Neural crest cell (in vitro differentiated cells): Measurements from ENCODE around the gene CFAP61. TPM values are rescaled to one million over a fixed set of nuclear protein-coding genes. Genes with fewer than 3 reads are reported as not detected.

Experiments
- DNase-seq: peaks from one replicate; pipeline ENCODE4 v3.0.0; 2021; ENCODE audit warnings: low read depth, mixed read lengths, low spot score
- H3K27ac Mint-ChIP-seq: one replicate; pipeline ENCODE4 v1.8.0; 2021; ENCODE audit warnings: mild to moderate bottlenecking, mixed read lengths; ENCODE audit not compliant: unreplicated experiment
- H3K27me3 Mint-ChIP-seq: 2 replicates; pipeline ENCODE4 v1.8.0; 2021; ENCODE audit warnings: low read depth, mild to moderate bottlenecking, mixed read lengths
- H3K36me3 Mint-ChIP-seq: 2 replicates; pipeline ENCODE4 v1.8.0; 2021; ENCODE audit warnings: low read depth, mild to moderate bottlenecking, mixed read lengths
- H3K4me1 Mint-ChIP-seq: 2 replicates; pipeline ENCODE4 v1.8.0; 2021; ENCODE audit warnings: mixed read lengths
- H3K4me3 Mint-ChIP-seq: one replicate; pipeline ENCODE4 v1.8.0; 2021; ENCODE audit warnings: mild to moderate bottlenecking, mixed read lengths
- H3K9me3 Mint-ChIP-seq: 2 replicates; pipeline ENCODE4 v1.8.0; 2021; ENCODE audit warnings: mixed read lengths
- total RNA-seq: library from RNA; stranded (reverse); gene quantifications from 2 replicates; pipeline ENCODE4 v1.2.1, GENCODE V29; 2021
- TF ChIP-seq, protein P1 (sequence below): fragments of 200-600 bp; sonication (generic); conservative IDR thresholded peaks from 2 replicates; pipeline ENCODE4 v1.5.0; 2021; ENCODE audit warnings: antibody characterized with exemption, mild to moderate bottlenecking

The CFAP61 gene
- total RNA-seq, 1 donor from 2014 or later: 1.9 TPM

DNA sequence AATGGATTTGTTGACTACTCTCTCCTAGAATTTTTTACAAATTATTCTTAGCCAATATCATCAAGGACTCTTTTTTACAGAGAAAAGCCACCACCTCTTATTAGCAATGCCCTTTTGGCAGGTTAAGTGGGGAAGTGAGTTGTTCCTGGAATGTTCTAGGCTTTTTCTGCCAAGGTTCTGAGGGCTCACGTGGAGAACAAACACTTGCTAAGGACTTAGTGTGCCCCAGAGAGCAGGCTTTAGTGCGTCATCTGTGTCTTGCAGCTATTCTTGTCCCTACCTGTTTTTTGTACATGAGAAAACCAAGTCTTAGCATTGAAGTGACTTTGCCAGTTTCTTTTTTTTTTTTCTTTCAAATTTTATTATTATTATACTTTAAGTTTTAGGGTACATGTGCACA, 33.5 kb downstream of the CFAP61 start:
- no peaks in the 10 kb centered on the region for H3K4me1 Mint-ChIP-seq
- no peak overlapping the region for H3K4me3 Mint-ChIP-seq
- peaks cover 27% of the 10 kb centered on the region for H3K27me3 Mint-ChIP-seq
- H3K9me3 Mint-ChIP-seq: peaks cover 3% of the 10 kb centered on the region
- no peak for DNase-seq
- TF ChIP-seq, protein P1, sequence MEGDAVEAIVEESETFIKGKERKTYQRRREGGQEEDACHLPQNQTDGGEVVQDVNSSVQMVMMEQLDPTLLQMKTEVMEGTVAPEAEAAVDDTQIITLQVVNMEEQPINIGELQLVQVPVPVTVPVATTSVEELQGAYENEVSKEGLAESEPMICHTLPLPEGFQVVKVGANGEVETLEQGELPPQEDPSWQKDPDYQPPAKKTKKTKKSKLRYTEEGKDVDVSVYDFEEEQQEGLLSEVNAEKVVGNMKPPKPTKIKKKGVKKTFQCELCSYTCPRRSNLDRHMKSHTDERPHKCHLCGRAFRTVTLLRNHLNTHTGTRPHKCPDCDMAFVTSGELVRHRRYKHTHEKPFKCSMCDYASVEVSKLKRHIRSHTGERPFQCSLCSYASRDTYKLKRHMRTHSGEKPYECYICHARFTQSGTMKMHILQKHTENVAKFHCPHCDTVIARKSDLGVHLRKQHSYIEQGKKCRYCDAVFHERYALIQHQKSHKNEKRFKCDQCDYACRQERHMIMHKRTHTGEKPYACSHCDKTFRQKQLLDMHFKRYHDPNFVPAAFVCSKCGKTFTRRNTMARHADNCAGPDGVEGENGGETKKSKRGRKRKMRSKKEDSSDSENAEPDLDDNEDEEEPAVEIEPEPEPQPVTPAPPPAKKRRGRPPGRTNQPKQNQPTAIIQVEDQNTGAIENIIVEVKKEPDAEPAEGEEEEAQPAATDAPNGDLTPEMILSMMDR: no peak
- H3K36me3 Mint-ChIP-seq: no peaks in the 10 kb centered on the region
- no peak overlapping the region for H3K27ac Mint-ChIP-seq

GRCh38 chr20:20089018-20089417, 36.7 kb downstream of the CFAP61 start:
- H3K27ac Mint-ChIP-seq: no peak overlapping the region
- H3K4me1 Mint-ChIP-seq: no peaks in the 10 kb centered on the region
- peaks cover 5% of the 10 kb centered on the region for H3K9me3 Mint-ChIP-seq
- no peaks in the 10 kb centered on the region for H3K36me3 Mint-ChIP-seq
- no peak for DNase-seq
- TF ChIP-seq, protein P1: no peak
- peaks cover 4% of the 10 kb centered on the region for H3K27me3 Mint-ChIP-seq
- no peak overlapping the region for H3K4me3 Mint-ChIP-seq

DNA sequence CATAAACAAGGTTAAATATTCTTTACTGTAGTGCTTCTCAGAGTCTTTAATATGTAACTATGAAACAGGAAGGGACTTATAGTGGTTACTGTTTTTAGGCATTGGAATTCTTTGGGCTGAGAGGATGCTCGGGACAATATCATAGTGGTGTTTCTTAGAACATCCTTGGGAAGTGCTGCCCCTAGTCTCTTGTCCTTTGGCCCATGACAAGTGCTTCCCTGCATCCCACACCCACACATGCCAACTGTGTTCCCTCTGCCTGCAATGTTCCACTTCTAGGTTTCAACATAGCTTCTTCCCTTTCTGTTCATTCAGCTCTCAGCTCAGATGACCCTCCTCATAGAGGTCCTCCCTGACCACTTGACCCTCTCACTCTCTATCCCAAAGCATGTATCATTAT, 37.6 kb downstream of the CFAP61 start:
- TF ChIP-seq, protein P1: no peak
- H3K27me3 Mint-ChIP-seq: peaks cover 3% of the 10 kb centered on the region
- no peak overlapping the region for H3K27ac Mint-ChIP-seq
- H3K4me3 Mint-ChIP-seq: no peak overlapping the region
- DNase-seq: no peak
- no peaks in the 10 kb centered on the region for H3K4me1 Mint-ChIP-seq
- peaks cover 5% of the 10 kb centered on the region for H3K9me3 Mint-ChIP-seq
- no peaks in the 10 kb centered on the region for H3K36me3 Mint-ChIP-seq

DNA sequence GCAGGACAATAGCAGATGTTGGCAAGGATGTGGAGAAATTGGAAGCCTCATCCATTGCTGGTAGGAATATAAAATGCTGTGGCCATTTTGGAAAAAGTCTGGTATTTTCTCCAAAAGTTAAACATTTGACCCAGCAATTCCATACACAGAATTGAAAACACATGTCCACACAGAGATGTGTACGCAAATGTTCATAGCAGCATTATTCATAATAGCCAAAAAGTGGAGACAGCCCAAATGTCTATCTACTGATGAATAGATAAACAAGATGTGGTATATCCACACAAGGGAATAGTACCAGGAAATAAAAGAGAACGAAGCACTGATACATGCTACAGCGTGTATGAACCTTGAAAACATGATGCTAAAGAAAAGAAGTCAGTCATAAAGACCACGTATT, 40.5 kb downstream of the CFAP61 start:
- DNase-seq: no peak
- H3K27me3 Mint-ChIP-seq: no peaks in the 10 kb centered on the region
- H3K4me3 Mint-ChIP-seq: no peak overlapping the region
- H3K36me3 Mint-ChIP-seq: no peaks in the 10 kb centered on the region
- no peaks in the 10 kb centered on the region for H3K4me1 Mint-ChIP-seq
- TF ChIP-seq, protein P1: no peak
- H3K27ac Mint-ChIP-seq: no peak overlapping the region
- peaks cover 5% of the 10 kb centered on the region for H3K9me3 Mint-ChIP-seq

DNA sequence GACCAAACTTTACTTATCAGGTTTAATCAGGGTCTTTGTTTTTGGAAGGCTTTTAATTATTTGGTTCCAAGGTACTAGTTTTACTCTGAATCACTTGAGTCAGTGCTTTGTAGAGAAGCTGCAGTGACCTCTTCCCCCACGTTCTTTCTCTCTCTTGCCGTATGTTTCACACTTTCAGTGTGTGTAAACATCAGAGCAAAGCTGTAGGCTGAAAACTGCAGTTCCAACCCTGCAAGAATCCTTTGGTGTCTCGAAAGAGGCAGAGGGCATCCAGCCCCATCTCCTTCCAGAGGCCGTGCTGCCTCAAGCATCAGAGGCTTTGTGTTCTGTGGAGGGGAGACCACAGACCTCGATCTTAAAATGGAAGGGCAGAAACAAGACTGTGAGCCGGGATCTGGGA, 42.1 kb downstream of the CFAP61 start:
- H3K9me3 Mint-ChIP-seq: peaks cover 5% of the 10 kb centered on the region
- TF ChIP-seq, protein P1: no peak
- H3K4me1 Mint-ChIP-seq: no peaks in the 10 kb centered on the region
- H3K27me3 Mint-ChIP-seq: no peaks in the 10 kb centered on the region
- H3K4me3 Mint-ChIP-seq: no peak overlapping the region
- H3K27ac Mint-ChIP-seq: no peak overlapping the region
- H3K36me3 Mint-ChIP-seq: no peaks in the 10 kb centered on the region
- DNase-seq: no peak
